Activated CD4-positive, alpha-beta T cell treated with anti-CD3 and anti-CD28 coated beads, Interleukin-2, amount 50 U/mL, for 48 hours (primary cell): ENCODE data around the gene PBX4.

Source experiments
- DNase-seq, 2 experiments: peaks; one replicate each; pipeline ENCODE4 v3.0.0-alpha.2; 2020

Gene PBX4

DNA sequence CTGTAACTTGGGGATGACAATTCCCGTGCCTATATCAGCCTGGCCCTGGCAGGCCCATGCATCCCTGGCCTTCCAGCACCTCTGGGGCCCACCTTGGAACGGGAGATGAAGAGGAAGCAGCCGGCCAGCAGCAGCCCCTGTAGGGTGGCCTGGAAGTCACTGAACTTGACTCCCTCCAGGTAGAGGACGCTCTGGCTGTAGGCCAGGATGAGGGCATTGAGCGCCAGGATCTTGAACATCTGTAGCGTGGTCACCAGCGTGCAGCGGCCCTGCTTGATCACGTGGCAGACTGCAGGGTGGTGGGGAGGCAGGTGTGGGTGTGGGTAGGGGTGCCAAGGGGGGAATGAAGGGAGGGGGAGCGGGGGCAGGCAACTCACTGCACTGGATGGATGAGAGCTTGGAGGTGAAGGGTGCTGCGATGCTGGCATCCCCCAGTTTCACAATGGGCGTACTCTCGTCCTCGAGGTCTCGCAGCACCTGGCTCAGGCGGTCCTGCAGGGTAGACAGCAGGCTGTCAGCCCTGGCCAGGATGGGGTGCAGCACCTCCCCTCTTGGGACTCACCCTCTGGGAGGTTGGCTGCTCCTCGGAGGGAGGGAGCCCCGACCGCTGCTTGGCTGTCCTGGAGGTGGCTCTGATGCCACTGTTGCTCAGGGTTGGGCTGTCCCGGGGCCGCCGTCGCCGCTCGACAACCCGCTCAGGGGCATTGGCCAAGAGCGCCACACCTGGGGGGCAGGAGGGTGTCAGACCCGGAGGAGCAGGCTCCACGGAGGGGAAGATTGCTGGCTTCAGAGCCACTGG, 28.7 kb upstream of the PBX4 start:
- no peak for DNase-seq

- DNase-seq = no peak
Measured at GRCh38 chr19:19645233-19645870, 26.9 kb upstream of the PBX4 start.

DNA sequence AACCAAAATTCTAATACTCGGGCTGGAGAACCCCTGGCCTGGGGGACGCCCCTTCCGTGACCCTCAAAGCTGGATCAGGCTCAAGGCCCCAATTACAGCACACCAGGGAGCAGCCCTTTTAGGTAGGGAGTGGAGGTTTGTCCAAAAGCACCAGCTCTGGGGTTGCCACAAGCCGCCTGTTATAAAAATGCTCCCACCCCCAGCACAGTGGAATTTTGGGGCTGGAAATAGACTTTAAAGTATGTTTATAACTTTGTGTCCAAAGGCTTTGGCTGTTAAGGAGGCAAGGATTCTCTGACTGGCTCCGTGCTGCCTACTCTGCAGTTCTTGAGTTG, 25.5 kb upstream of the PBX4 start:
- DNase-seq = no peak

- DNase-seq = peak; percentile 90
Measured at GRCh38 chr19:19643158-19644053, 24.9 kb upstream of the PBX4 start, which contains the start of gene GMIP. TSS of gene GMIP (minus strand) at chr19:19643657. CDS start at chr19:19643529, 128 bp downstream.

- peak; percentile 57 to 69 for DNase-seq
Measured at GRCh38 chr19:19642506-19643157, 24.1 kb upstream of the PBX4 start.

DNA sequence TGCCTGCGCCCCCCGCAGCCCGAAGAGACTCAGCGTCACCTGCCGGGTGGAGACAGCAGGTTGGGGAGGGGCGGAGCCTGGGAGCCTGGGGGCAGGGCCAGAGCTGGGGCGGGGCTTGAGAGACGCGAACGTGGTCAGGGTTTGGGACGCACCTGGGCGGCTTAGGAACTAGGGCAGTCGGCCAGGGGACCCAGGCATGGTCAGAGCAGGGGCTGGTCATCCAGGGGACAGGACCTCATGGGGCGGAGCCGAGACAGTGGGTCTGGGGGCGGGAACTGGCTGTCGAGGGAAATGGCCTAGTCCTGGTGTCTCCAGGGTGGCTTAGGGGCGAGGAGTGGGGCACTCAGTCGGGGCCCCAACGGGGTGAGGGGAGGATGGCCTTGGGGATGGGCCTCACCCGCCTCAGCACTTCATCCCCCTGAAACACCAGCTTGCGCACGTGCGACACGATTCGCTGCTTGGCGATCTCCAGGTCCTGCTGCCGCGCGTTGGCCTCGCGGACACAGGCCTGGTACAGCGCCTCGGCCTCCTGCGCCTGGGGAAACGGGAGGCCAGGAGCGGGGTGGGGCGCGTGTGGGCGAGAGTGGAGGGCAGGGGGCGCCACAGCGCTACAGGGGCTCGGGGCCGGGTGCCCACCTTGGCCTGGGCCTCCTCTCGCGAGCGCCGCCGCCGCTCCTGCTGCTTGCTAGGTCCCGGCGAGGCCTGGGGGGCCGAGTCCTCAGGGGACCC, 19.2 kb upstream of the PBX4 start:
- peak in 1 of 2 experiments; percentile 16 for DNase-seq

GRCh38 chr19:19637186-19637522, 18.7 kb upstream of the PBX4 start:
- no peak for DNase-seq

DNA sequence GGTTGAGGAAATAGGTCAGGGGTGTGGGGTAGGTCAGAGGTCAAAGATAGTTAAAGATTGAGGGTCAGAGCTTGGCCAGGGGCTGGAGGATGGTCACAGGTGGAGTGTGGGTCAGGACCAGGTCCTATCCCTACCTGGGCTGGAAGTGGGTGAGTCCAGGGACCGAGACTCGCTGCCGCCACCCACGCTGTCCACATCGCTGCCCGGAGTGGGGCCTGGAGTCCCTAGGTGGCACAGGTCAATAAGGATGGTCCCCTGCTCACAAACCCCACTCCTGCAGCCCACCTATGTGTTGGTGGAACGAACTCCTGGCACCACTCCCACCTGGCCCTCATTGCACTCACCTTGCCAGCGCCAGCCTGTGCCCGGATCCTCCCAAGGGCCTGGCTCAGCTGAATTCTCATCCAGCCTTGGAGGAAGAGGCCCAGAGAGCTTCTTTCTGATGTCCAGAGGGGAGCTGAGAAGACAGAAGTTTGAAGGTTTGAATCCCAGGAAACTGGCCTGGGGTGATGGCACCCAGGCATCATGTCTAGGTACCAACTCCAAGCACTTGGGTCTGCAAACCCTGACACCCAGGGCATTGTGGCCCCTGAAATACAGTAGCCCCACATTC, 18.2 kb upstream of the PBX4 start:
- no peak for DNase-seq

DNA sequence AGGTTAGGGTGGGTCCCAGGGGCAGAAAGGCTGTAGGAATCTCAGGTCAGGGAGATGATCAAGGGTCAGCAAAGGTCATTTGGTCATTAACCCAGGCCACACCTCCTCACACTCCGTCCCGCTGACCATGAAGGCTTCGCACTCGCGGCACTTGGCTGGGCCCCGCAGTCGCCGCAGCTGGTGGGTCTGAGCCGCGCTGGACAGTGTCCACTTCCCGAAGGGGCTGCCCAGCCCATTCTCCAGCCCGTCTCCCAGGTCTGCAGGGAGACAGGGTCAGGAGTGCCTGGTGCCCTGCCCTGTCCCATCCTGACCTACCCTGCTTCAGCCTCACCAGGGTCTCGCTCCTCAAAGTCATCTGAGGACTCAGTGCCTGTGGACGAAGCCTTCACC, 16.8 kb upstream of the PBX4 start:
- DNase-seq = no peak

DNA sequence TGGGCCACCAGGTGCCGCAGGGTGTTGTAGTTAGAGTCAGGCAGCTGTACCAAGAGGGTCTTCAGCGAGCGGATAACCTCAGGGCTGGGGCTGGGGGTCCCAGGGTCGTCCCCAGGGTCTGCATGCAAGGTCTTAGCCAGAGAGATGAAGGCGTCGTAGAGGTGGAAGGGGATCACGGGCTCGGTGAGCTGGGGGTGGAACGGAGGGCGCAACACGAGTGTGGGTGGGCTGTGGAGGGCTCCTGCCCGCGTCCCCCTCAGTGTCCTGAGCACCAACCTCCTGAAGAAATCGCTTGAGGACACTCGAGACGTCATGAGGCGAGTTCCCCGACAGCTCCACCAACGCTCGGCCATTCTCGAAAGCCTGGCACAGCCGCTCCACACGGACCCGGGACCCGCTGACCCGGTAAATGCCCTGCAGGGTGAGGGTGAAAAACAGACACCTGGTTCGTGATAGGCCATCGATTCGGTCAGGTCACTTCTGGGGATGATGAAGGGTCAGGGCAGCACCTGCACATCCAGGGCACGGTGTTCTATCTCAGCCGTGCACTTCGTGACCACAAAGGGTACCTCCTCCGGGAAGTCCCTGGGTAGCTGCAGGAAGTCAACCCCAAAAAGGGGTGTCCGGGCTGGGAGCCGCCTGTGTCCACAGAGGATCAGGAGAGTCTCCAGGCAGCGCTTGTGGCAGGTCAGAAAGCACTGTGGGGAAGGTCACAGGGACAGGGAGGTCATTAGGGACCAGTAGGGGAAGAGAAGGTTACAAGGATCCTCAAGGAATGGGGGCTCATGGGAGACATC, 16.2 kb upstream of the PBX4 start:
- DNase-seq = no peak

GRCh38 chr19:19633711-19634515, 15.4 kb upstream of the PBX4 start:
- DNase-seq = no peak

DNA sequence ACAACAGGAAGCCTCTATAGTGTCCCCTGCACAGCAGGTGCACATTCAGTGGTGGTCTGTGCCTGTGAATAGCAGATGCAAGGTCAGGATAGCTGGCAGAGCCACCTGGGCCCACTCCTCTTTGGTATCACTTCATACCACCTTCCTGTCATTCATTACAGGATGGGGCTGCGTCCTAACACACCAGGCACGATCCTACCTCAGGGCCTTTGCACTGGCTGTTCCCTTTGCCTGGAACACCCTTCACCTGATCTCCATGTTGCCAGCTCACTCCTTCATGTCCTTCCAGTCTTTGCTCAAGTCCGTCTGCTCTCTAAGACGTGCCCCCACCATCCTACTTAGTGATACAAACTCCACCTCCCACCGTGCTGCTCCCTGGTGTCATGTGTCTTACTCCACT, 14.2 kb upstream of the PBX4 start:
- DNase-seq = no peak

GRCh38 chr19:19631346-19631745, 12.9 kb upstream of the PBX4 start:
- DNase-seq = no peak

- no peak for DNase-seq
Measured at GRCh38 chr19:19630426-19630825, 11.9 kb upstream of the PBX4 start.

DNA sequence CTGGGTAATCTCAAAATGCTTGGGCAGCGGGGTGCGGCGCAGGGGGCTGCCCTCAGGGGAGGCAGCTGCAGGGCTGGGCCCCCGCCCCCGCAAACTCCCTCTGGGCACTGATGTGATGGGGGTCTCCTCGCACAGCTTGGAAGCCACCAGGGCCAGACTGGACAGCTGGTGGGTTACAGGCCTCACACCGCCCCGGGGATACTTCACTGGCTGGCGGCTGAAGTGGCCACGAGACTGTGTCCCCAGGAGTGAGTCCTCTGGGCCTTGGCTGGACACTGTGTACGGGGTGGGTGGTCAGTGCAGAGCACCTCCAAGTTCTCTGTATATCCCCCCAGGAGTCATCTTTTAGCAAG, 11.6 kb upstream of the PBX4 start:
- no peak for DNase-seq

DNA sequence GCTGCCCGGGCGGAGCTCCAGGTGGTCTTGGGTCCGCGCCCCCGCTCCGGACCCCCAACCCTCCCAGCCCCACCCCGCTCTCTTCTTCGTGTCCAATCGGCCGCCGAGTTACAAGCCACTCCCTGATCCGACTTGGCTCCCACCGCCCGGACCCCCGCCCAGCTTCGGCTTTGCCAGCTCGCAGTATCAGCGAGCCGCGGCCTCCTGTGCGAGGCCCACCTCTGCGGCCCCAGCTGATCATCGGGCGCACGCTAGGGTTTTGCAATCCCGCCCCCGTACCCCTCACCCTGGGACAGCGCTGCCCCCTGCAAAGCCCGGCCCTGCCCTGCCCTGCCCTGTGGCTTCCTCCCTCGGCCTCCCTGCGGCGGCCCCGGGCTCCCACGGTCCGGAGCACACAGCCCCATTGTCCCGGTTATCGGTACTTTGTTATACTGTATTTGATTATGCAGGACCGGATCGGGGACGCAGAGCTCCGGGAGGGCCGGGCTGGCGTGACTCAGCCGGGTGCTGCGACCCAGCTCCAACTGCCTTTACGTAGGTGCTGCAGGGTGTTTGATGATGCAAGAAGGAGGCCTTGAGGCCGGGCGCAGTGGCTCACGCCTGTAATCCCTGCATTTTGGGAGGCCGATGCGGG, 10.1 kb upstream of the PBX4 start:
- DNase-seq = peak; percentile 34 to 48

DNA sequence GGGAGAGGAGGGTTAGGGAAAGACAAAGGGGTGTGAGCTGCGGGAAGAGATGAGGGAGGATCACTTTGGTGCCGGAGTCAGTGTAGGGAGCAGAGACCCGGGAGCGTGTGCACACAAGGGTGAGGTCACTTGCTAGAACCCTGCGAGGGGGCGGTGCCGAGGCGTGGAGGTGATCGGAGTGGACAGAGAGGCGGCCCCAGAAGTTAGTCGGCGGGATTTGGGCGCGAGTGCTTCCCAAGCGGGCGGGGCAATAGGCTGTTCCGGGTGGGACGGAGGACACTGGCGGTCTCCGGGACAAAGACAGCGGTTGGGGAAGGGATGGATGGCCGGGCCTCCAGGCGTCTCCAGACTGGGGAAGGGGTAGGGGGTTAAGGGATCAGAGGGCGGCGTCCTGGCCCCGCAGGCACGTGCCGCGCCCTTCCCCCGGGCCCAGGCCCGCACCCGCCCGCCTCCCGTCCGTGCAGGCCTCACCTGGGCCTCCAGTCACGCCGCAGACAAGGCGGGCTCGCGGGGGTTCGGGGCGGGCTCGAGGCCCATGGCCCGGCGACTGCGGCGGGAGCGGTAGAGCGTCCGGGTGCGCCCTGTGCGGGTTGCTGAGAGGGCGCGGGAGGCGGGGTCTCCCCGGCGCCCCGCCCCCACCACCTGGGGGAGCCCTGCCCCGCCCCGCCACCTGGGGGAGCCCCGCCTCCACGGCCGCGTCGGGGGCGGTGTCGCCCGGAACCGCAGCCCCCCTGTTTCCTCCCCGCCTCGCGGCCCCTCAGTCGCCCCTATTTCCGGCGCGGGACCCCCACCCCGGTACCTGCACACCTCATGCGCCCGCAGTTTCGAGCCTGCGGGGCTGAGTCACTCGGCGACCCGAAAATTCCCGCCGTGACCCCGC, 9.4 kb upstream of the PBX4 start, which contains the start of gene LPAR2:
TSS of gene LPAR2 (minus strand) at position 600 of the 880 bp plus-strand sequence. CDS start 945 bp downstream, outside the sequence.
- peak; percentile 60 to 70 for DNase-seq
